GM12875 (cell line): Measurements from ENCODE around the gene MGMT.

Experiments used
- H3K4me3 ChIP-seq: one replicate; pipeline ENCODE4 v1.5.1; 2011; ENCODE audit warnings: low read depth, low read length, control low read depth
- TF ChIP-seq, protein P1 (sequence below): IDR thresholded peaks from 2 replicates; pipeline ENCODE4 v1.5.1; 2011; ENCODE audit warnings: low read depth, mild to moderate bottlenecking, control low read depth, inconsistent platforms, low read length, moderate library complexity, borderline replicate concordance; ENCODE audit not compliant: insufficient read depth

MGMT gene

DNA sequence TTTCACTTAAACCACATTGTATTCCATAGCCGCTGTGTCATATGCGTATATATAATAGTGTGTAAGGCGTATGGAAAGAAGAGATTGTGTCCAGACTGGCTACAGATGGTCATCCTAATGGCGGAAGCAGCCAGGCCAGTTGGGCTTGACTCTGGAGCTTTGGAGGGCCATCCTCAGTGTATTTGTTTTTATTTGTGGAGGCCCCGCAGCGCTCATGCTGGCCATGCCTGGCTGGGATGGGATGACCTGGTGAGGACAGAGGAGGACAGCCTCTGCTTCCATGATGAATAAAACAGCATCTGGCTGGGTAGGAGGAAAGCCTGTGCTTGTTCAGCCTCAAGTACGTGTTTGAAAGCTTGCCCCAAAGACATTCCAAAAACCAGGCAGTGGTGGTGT, 276.7 kb downstream of the MGMT start:
- H3K4me3 ChIP-seq: no peak overlapping the region
- TF ChIP-seq, protein P1, sequence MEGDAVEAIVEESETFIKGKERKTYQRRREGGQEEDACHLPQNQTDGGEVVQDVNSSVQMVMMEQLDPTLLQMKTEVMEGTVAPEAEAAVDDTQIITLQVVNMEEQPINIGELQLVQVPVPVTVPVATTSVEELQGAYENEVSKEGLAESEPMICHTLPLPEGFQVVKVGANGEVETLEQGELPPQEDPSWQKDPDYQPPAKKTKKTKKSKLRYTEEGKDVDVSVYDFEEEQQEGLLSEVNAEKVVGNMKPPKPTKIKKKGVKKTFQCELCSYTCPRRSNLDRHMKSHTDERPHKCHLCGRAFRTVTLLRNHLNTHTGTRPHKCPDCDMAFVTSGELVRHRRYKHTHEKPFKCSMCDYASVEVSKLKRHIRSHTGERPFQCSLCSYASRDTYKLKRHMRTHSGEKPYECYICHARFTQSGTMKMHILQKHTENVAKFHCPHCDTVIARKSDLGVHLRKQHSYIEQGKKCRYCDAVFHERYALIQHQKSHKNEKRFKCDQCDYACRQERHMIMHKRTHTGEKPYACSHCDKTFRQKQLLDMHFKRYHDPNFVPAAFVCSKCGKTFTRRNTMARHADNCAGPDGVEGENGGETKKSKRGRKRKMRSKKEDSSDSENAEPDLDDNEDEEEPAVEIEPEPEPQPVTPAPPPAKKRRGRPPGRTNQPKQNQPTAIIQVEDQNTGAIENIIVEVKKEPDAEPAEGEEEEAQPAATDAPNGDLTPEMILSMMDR: no peak

DNA sequence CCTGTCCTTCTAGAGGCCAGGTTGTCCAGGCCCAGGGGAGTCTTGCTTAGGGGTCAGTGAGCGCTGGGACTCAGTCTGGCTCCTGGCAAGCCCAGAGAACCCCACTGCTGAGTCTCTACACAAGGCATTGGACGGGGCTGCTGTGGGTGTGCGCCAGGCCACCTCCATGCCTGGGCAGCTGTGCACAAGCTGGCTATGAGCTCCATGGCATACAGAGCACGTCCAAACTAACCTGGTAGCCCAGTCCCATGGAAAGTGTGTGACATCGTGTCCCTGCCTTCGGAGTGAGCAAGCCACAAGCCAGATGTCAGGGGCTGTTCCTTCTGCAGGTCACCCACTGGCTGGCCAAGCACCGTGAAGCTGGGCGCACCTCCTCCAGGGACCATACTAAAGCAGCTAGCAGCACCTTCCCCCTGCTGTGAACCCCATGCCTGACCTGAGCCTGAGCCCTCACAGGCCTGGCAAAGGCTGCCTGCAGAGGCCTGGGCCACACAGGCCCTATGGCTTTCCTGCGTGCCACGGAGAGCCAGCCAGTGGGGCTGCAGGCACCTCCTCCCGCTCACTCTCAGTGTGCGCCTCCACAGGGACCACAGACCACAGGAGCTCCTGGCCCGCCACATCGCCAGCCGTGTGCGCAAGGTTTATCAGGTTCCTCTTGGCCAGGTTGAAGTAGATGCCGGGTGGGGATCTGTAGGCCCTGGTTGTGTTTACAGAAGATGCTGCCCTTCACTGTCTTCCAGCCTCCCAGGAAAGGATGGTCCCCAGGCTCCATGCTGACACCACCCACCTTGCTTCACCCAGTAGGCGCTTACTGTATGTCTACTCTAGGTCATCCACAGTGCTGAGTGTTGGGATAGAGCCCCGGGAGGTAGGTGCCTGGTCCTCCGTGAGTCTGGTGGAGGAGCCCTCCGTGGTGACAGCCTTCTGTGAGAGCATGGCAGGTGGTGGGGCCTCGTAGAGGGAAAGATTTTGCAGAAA, 277.4 kb downstream of the MGMT start:
- TF ChIP-seq, protein P1: no peak
- no peak overlapping the region for H3K4me3 ChIP-seq

DNA sequence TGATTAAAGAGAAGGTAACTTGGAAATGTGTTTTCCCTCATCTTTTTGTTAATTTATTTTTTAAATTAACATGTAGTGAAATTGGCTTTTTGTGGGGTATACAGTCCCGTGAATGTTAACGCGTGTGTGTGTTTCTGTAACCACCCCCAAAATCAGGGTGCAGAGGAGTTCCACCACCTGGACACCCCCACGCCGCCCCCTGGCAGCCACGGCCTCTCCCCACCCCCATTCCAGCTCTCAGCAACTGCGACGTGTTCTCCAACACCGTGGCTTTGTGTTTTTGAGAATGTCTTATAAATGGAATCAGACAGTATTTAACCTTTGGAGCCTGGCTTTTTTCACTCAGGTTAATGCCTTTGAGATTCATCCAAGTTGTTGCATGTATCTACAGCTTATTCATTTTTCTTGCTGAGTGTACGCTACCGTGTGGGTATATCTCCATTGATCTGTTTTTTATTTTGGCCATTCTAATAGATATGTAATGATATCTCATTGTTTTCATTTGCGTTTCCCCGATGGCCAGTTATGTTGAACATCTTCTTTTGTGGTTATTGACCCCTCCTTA, 278.2 kb downstream of the MGMT start:
- TF ChIP-seq, protein P1: no peak
- H3K4me3 ChIP-seq: no peak overlapping the region

DNA sequence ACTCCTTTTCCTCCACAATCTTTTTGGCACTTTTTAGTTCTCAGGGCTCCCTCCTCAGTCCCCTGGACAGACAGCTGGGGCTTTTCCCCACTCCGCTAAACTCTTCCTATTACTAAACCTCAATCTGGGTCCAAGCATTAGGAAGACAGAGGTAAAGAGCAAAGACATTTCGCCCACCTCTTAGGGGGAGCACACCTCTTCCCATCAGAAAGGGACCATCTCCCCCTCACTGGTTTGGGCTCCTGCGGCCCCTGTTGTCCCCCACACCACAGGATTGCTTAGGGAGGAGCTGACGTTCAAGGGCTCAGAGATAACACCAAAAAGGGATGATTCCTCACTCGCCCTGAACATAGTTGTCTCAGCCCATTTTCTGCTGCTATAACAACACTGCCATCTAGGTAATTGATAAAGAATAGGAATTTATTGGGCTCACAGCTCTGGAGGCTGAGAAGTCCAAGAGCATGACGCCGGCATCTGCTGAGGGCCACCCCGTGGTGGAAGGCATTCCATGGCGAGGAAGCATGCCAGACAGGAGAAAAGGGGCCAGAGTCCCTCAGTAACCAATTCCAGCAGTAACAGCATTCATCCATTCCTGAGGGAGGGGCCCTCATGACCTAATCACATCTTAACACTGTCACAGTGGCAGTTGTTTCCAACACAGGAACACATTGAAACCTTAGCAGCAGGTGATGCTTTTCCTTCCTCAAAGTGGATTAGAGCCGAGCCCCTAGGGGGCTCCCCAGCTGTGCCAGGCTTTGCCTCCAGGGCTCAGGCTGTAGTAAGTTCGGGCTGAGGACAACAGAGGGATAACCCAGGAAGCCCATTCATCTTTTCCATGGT, 287.4 kb downstream of the MGMT start:
- H3K4me3 ChIP-seq: no peak overlapping the region
- TF ChIP-seq, protein P1: no peak

DNA sequence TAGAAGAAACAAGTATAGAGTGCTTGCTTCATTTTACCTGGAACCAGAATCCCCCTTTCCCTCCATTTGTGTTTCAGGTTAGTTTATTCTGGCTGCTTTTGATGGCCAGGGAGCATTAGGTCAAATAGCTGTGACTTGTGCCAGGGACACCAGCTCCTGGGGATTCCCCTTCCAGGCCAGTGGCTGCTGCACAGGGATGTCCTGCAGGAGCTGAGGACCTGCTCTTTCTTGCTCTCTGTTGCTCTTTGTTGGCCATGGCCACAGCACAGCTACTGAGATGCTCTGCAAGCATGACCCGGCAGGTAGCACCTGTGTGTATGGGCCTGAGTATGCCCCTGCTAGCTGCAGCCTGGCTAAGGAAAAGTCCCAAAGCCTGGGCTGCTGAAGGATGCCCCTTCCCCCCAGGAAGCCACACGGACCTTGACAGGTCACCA, 288.1 kb downstream of the MGMT start:
- TF ChIP-seq, protein P1: no peak
- no peak overlapping the region for H3K4me3 ChIP-seq

DNA sequence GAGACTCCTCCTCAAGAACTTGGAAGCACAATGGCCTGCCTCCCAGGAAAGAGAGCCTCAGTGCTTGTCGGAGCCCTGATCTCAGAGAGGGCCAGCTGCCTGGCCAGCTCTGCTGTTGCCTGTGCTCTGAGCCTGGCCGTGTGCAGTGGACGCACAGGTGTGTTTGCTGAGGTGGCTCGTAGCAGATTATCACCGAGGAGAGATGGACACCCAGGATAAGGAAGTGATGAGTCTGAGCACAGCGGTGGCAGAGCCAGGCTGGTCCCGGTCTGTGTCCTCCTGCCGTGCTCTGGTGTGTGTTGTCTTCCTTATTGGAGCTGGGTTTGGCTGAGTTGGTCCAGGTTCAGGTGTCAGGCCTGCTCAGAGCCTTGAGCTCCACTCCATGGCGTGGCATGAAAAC, 288.6 kb downstream of the MGMT start:
- TF ChIP-seq, protein P1: no peak

More for the DNA sequence above, 288.6 kb downstream of the MGMT start:
- H3K4me3 ChIP-seq: no peak overlapping the region
